Amniotic stem cell (primary cell): Measurements from ENCODE around the gene MRI1.
"Not testable (repeated sequence)": the region's sequence is repeated elsewhere in the genome, so short reads cannot be mapped to it uniquely, and the experiment has no call there.

Experiments
- DNase-seq: peaks from one replicate; lab custom pipeline; 2025; lab: John Stamatoyannopoulos, UW

MRI1 gene

GRCh38 chr19:13764101-13764807 lies at the start of gene MRI1:
TSS of gene MRI1 (plus strand) at chr19:13764522. CDS start at chr19:13764589, 67 bp downstream.
- no peak for DNase-seq

GRCh38 chr19:13717194-13717643 lies 47.1 kb upstream of the MRI1 start:
- no peak for DNase-seq

- peak; percentile 34 for DNase-seq
Measured at GRCh38 chr19:13718733-13719132, 45.6 kb upstream of the MRI1 start.

GRCh38 chr19:13722146-13722545 lies 42.2 kb upstream of the MRI1 start:
- no peak for DNase-seq

- no peak for DNase-seq
Measured at GRCh38 chr19:13723206-13723605, 41.1 kb upstream of the MRI1 start.

- DNase-seq = no peak
Measured at GRCh38 chr19:13726323-13726722, 38.0 kb upstream of the MRI1 start.

GRCh38 chr19:13727798-13728197 lies 36.5 kb upstream of the MRI1 start:
- DNase-seq = no peak

- DNase-seq = no peak
Measured at GRCh38 chr19:13729859-13730258, 34.5 kb upstream of the MRI1 start.

GRCh38 chr19:13731147-13731964 lies 33.0 kb upstream of the MRI1 start:
- peak; percentile 88 for DNase-seq

GRCh38 chr19:13732337-13732736 lies 32.0 kb upstream of the MRI1 start:
- DNase-seq = no peak

GRCh38 chr19:13734751-13735150 lies 29.6 kb upstream of the MRI1 start:
- no peak for DNase-seq

GRCh38 chr19:13738073-13738472 lies 26.2 kb upstream of the MRI1 start:
- DNase-seq = no peak

- no peak for DNase-seq
Measured at GRCh38 chr19:13741893-13742292, 22.4 kb upstream of the MRI1 start.

- no peak for DNase-seq
Measured at GRCh38 chr19:13742756-13743155, 21.6 kb upstream of the MRI1 start.

- no peak for DNase-seq
Measured at GRCh38 chr19:13744174-13744573, 20.1 kb upstream of the MRI1 start.

GRCh38 chr19:13747098-13747453 lies 17.2 kb upstream of the MRI1 start:
- no peak for DNase-seq

GRCh38 chr19:13748169-13748828 lies 16.0 kb upstream of the MRI1 start:
- no peak for DNase-seq

GRCh38 chr19:13751436-13751835 lies 12.9 kb upstream of the MRI1 start:
- no peak for DNase-seq

- DNase-seq = not testable (repeated sequence)
Measured at GRCh38 chr19:13753622-13754021, 10.7 kb upstream of the MRI1 start.

GRCh38 chr19:13756210-13756609 lies 8.1 kb upstream of the MRI1 start:
- DNase-seq = no peak

GRCh38 chr19:13757805-13758772 lies 6.2 kb upstream of the MRI1 start:
- no peak for DNase-seq

GRCh38 chr19:13758795-13759194 lies 5.5 kb upstream of the MRI1 start:
- DNase-seq = no peak
